ENCODE data around the gene KMT5B.

KMT5B gene

DNA sequence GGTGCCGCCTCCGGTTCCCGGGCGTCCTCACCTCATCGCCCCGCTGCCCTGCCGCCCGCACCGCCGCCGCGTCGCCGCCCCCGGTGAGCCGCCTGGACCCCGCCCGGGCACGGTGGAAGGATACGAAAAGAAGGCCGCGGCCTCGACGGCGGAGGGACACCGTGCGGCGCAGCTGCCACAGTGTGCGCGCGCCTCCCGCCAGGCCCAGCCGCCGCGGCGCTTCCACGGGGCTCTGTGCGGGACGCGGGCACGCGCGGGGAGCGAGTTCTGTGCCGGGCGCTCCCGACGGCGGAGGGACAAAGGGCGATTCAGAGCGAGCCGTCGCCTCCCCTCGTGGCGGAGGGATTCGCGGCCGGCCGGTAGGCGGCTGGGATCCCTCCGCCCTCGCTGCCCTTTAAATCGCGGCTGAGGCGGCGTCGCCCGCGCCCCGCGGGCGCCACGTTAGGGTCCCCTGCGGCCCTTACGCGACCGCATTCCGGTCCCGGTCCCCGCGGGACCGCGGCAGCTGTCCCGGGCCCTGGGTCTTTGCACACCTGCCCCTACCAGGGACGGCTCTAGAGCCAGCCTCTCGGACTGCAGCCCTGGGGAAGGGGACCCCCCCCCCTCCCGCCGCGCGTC, 568 bp upstream of the KMT5B start (continued):
- TF ChIP-seq SALL2 (tag by site-specific recombination; IDR thresholded peaks at IDR 0.05; ENCODE audit: borderline replicate concordance) (peak; percentile 85; the same call in 1 of the 2 replicates), ZNF341 (tag by site-specific recombination; IDR thresholded peaks at IDR 0.05; ENCODE audit: low read depth) (peak; percentile 72; the same call in 1 of the 2 replicates), ZBTB7A (tag by site-specific recombination; IDR thresholded peaks at IDR 0.05; ENCODE audit: low read depth) (peak; percentile 42; the same call in 1 of the 2 replicates), ZBTB8A (tag by site-specific recombination; IDR thresholded peaks at IDR 0.05) (peak; percentile 93), ZFP69B (tag by site-specific recombination; IDR thresholded peaks at IDR 0.05) (0 out of 2 replicates have a peak, but pooled peaks have one; percentile 12), ZNF596 (tag by site-specific recombination; IDR thresholded peaks at IDR 0.05) (peak; percentile 80), ZNF626 (tag by site-specific recombination; IDR thresholded peaks at IDR 0.05) (peak; percentile 92; the same call in 1 of the 2 replicates), ZNF121 (tag by site-specific recombination; IDR thresholded peaks at IDR 0.05) (0 out of 2 replicates have a peak, but pooled peaks have one; percentile 17), ZNF184 (tag by site-specific recombination; IDR thresholded peaks at IDR 0.05) (0 out of 2 replicates have a peak, but pooled peaks have one; percentile 53), ZNF132 (tag by site-specific recombination; IDR thresholded peaks at IDR 0.05; ENCODE audit: borderline replicate concordance) (no peak), ZXDB (tag by site-specific recombination; IDR thresholded peaks at IDR 0.05) (peak; percentile 56; the same call in 1 of the 2 replicates), ZNF76 (tag by site-specific recombination; IDR thresholded peaks at IDR 0.05; ENCODE audit: borderline replicate concordance, low read depth) (peak; percentile 46; the same call in 1 of the 2 replicates), ZNF324 (tag by site-specific recombination; IDR thresholded peaks at IDR 0.05) (no peak), ZNF10 (tag by site-specific recombination; IDR thresholded peaks at IDR 0.05) (peak; percentile 46; the same call in 1 of the 2 replicates), GLIS1 (tag by site-specific recombination; IDR thresholded peaks at IDR 0.05) (peak; percentile 34; the same call in 1 of the 2 replicates), ZNF561 (tag by site-specific recombination; IDR thresholded peaks at IDR 0.05; ENCODE audit: borderline replicate concordance) (peak; percentile 99), ZNF302 (tag by site-specific recombination; IDR thresholded peaks at IDR 0.05; ENCODE audit: low read depth) (no peak), YY2 (tag by site-specific recombination; IDR thresholded peaks at IDR 0.05) (peak; percentile 62), ZNF624 (tag by site-specific recombination; IDR thresholded peaks at IDR 0.05) (no peak), SP2 (tag by site-specific recombination; IDR thresholded peaks at IDR 0.05) (peak; percentile 32; the same call in 1 of the 2 replicates), ZBTB20 (tag by site-specific recombination; IDR thresholded peaks at IDR 0.05) (peak; percentile 51; the same call in 1 of the 2 replicates), KLF10 (tag by site-specific recombination; IDR thresholded peaks at IDR 0.05) (peak; percentile 71), ZNF350 (tag by site-specific recombination; IDR thresholded peaks at IDR 0.05) (peak; percentile 92), ZBTB48 (tag by site-specific recombination; IDR thresholded peaks at IDR 0.05) (peak; percentile 41; the same call in 1 of the 2 replicates)
- TF ChIP-seq, protein P1, sequence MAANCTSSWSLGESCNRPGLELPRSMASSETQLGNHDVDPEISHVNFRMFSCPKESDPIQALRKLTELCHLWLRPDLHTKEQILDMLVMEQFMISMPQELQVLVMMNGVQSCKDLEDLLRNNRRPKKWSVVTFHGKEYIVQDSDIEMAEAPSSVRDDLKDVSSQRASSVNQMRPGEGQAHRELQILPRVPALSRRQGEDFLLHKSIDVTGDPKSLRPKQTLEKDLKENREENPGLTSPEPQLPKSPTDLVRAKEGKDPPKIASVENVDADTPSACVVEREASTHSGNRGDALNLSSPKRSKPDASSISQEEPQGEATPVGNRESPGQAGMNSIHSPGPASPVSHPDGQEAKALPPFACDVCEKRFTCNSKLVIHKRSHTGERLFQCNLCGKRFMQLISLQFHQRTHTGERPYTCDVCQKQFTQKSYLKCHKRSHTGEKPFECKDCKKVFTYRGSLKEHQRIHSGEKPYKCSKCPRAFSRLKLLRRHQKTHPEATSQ (tag by site-specific recombination; IDR thresholded peaks at IDR 0.05) = peak; percentile 80; the same call in 1 of the 2 replicates
- TF ChIP-seq, protein P2, sequence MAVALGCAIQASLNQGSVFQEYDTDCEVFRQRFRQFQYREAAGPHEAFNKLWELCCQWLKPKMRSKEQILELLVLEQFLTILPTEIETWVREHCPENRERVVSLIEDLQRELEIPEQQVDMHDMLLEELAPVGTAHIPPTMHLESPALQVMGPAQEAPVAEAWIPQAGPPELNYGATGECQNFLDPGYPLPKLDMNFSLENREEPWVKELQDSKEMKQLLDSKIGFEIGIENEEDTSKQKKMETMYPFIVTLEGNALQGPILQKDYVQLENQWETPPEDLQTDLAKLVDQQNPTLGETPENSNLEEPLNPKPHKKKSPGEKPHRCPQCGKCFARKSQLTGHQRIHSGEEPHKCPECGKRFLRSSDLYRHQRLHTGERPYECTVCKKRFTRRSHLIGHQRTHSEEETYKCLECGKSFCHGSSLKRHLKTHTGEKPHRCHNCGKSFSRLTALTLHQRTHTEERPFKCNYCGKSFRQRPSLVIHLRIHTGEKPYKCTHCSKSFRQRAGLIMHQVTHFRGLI (tag by site-specific recombination; IDR thresholded peaks at IDR 0.05) = no peak
- TF ChIP-seq, protein P3, sequence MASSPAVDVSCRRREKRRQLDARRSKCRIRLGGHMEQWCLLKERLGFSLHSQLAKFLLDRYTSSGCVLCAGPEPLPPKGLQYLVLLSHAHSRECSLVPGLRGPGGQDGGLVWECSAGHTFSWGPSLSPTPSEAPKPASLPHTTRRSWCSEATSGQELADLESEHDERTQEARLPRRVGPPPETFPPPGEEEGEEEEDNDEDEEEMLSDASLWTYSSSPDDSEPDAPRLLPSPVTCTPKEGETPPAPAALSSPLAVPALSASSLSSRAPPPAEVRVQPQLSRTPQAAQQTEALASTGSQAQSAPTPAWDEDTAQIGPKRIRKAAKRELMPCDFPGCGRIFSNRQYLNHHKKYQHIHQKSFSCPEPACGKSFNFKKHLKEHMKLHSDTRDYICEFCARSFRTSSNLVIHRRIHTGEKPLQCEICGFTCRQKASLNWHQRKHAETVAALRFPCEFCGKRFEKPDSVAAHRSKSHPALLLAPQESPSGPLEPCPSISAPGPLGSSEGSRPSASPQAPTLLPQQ (tag by site-specific recombination; IDR thresholded peaks at IDR 0.05) = peak; percentile 84
- TF ChIP-seq, protein P4, sequence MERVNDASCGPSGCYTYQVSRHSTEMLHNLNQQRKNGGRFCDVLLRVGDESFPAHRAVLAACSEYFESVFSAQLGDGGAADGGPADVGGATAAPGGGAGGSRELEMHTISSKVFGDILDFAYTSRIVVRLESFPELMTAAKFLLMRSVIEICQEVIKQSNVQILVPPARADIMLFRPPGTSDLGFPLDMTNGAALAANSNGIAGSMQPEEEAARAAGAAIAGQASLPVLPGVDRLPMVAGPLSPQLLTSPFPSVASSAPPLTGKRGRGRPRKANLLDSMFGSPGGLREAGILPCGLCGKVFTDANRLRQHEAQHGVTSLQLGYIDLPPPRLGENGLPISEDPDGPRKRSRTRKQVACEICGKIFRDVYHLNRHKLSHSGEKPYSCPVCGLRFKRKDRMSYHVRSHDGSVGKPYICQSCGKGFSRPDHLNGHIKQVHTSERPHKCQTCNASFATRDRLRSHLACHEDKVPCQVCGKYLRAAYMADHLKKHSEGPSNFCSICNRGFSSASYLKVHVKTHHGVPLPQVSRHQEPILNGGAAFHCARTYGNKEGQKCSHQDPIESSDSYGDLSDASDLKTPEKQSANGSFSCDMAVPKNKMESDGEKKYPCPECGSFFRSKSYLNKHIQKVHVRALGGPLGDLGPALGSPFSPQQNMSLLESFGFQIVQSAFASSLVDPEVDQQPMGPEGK (tag by site-specific recombination; IDR thresholded peaks at IDR 0.05) = peak; percentile 78
- TF ChIP-seq, protein P5, sequence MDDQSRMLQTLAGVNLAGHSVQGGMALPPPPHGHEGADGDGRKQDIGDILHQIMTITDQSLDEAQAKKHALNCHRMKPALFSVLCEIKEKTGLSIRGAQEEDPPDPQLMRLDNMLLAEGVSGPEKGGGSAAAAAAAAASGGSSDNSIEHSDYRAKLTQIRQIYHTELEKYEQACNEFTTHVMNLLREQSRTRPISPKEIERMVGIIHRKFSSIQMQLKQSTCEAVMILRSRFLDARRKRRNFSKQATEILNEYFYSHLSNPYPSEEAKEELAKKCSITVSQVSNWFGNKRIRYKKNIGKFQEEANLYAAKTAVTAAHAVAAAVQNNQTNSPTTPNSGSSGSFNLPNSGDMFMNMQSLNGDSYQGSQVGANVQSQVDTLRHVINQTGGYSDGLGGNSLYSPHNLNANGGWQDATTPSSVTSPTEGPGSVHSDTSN (CRISPR knock-in tag; IDR thresholded peaks at IDR 0.05) = peak; percentile 84
- TF ChIP-seq, protein P6, sequence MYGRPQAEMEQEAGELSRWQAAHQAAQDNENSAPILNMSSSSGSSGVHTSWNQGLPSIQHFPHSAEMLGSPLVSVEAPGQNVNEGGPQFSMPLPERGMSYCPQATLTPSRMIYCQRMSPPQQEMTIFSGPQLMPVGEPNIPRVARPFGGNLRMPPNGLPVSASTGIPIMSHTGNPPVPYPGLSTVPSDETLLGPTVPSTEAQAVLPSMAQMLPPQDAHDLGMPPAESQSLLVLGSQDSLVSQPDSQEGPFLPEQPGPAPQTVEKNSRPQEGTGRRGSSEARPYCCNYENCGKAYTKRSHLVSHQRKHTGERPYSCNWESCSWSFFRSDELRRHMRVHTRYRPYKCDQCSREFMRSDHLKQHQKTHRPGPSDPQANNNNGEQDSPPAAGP (tag by site-specific recombination; IDR thresholded peaks at IDR 0.05) = 0 out of 2 replicates have a peak, but pooled peaks have one; percentile 41
- TF ChIP-seq, protein P7, sequence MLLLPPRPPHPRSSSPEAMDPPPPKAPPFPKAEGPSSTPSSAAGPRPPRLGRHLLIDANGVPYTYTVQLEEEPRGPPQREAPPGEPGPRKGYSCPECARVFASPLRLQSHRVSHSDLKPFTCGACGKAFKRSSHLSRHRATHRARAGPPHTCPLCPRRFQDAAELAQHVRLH (tag by site-specific recombination; IDR thresholded peaks at IDR 0.05) = peak; percentile 64; the same call in 1 of the 2 replicates

Data from HEK293 (cell line).